Suprapubic skin (tissue), 4 donors: ENCODE measurements around the gene LIPC. TPM values are rescaled to one million over a fixed set of nuclear protein-coding genes. Genes with fewer than 3 reads are reported as not detected.

Experiments
- DNase-seq, 2 donors: peaks; one replicate each; pipeline ENCODE4 v3.0.0-alpha.2; 2019; ENCODE audit warnings: low spot score in 2 of 2
- H3K27ac ChIP-seq: fragments of 200-600 bp; sonication (generic); one replicate; pipeline ENCODE4 v1.5.1; 2019
- H3K27me3 ChIP-seq: fragments of 200-600 bp; sonication (generic); one replicate; pipeline ENCODE4 v1.5.1; 2019
- H3K36me3 ChIP-seq: fragments of 200-600 bp; sonication (generic); one replicate; pipeline ENCODE4 v1.5.1; 2019
- H3K4me1 ChIP-seq: fragments of 200-600 bp; sonication (generic); one replicate; pipeline ENCODE4 v1.5.1; 2019
- H3K4me3 ChIP-seq: fragments of 200-600 bp; sonication (generic); one replicate; pipeline ENCODE4 v1.5.1; 2019; ENCODE audit warnings: mild to moderate bottlenecking
- H3K9me3 ChIP-seq: fragments of 200-600 bp; sonication (generic); one replicate; pipeline ENCODE4 v1.5.1; 2019
- CTCF ChIP-seq, 2 donors: fragments of 200-600 bp in 1 of 2; fragments of 450-650 bp in 1 of 2; sonication (generic) in 1 of 2; IDR thresholded peaks; one replicate each; pipeline ENCODE4 v1.5.1; 2016 to 2019; ENCODE audit warnings: antibody characterized with exemption in 2 of 2, mild to moderate bottlenecking in 1 of 2, moderate library complexity in 1 of 2
- EP300 ChIP-seq: sonication (generic); formaldehyde crosslinking; IDR thresholded peaks from one replicate; pipeline ENCODE4 v1.6.1; 2017; ENCODE audit warnings: antibody characterized with exemption
- POLR2A ChIP-seq, 2 donors: fragments of 450-650 bp; IDR thresholded peaks; one replicate each; pipeline ENCODE4 v1.6.1; 2017; ENCODE audit warnings: antibody characterized with exemption in 2 of 2, mild to moderate bottlenecking in 2 of 2, moderate library complexity in 2 of 2
- POLR2AphosphoS5 ChIP-seq, 3 donors: sonication (generic); formaldehyde crosslinking; IDR thresholded peaks; one replicate each; pipeline ENCODE4 v1.6.1; 2017; ENCODE audit warnings: antibody characterized with exemption in 3 of 3
- WGBS: methylation state at CpG from one replicate; pipeline ENCODE4 v1.1.5; 2018; 5-methylcytosine and 5-hydroxymethylcytosine counted together
- total RNA-seq, 4 donors: library from RNA; depleted of rRNA; stranded (reverse); fragments of >200 nt; gene quantifications; one replicate each; pipeline ENCODE4 v1.1.0, GENCODE V29; 2016

LIPC gene
- total RNA-seq, 4 donors from 2014 or later = 0.26 to 0.96 TPM; not detected in 2

DNA sequence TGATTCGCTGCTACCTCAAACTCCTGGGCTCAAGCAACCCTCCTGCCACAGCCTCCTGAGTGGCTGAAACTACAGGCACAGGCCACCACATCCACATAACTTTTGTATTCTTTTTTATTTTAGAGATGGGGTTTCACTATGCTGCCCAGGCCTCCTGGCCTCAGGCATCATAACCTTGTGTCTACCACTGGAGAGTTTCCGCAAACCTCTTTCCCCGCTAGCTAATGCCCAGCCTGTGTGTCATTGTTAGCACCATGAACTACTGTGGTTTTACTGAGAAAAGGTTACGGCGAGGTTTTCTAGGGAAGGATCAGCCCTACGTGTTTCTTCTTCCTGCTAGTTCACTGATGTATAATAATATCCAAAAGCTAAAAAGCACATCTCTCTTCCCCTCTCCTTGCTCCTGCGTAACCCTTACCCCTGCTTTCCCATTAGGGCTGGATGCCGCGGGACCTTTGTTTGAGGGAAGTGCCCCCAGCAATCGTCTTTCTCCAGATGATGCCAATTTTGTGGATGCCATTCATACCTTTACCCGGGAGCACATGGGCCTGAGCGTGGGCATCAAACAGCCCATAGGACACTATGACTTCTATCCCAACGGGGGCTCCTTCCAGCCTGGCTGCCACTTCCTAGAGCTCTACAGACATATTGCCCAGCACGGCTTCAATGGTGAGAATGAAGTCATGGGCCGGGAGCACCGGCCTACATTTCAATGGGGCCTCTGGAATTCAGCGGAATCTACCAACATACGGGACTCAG lies 113.7 kb downstream of the LIPC start:
- Histone ChIP-seq H3K36me3 (no peaks in the 10 kb centered on the region), H3K4me3 (no peak overlapping the region), H3K27ac (no peak overlapping the region), H3K27me3 (no peaks in the 10 kb centered on the region), H3K9me3 (no peaks in the 10 kb centered on the region), H3K4me1 (no peaks in the 10 kb centered on the region)
- 91% methylated on average over 14 of the region's 18 CpGs for WGBS
- DNase-seq = no peak
- TF ChIP-seq CTCF (IDR thresholded peaks at IDR 0.05) (no peak), POLR2A (IDR thresholded peaks at IDR 0.05) (no peak), EP300 (no peak), POLR2AphosphoS5 (IDR thresholded peaks at IDR 0.05) (no peak)

DNA sequence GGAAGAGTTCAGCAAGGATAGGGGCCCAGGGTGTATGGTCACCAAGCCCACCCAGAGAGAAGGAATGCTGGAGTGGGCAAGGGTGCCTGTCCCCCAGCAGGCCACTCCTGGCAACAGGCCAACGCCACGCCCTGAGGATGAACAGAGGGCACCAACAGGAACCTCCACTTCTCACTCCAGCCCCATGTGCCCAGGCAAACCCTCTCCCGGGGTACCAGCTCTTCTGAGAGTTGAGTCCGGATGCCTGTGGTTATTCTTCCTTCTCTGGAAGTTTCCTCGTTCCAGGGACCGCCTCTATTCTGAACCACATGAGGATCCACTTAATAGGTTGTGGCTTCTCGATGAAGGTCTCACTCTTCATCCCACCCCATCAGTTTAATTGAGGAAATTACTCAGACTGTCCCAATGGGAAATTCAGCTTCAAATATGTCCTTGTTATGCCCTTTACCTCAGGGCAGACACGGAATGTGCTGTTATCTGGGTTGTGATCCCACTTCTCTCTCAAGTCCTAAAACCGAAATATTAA lies 114.3 kb downstream of the LIPC start:
- 68% methylated on average over 8 of the region's 9 CpGs for WGBS
- no peaks in the 10 kb centered on the region for H3K27me3 ChIP-seq
- no peaks in the 10 kb centered on the region for H3K36me3 ChIP-seq
- TF ChIP-seq POLR2AphosphoS5 (IDR thresholded peaks at IDR 0.05) (no peak), EP300 (no peak), POLR2A (IDR thresholded peaks at IDR 0.05) (no peak), CTCF (IDR thresholded peaks at IDR 0.05) (no peak)
- H3K4me1 ChIP-seq = peaks cover 3% of the 10 kb centered on the region
- no peak overlapping the region for H3K4me3 ChIP-seq
- no peak for DNase-seq
- no peaks in the 10 kb centered on the region for H3K9me3 ChIP-seq
- no peak overlapping the region for H3K27ac ChIP-seq

- Histone ChIP-seq H3K27me3 (no peaks in the 10 kb centered on the region), H3K27ac (no peak overlapping the region), H3K36me3 (no peaks in the 10 kb centered on the region), H3K4me3 (no peak overlapping the region), H3K9me3 (no peaks in the 10 kb centered on the region), H3K4me1 (peaks cover 11% of the 10 kb centered on the region)
- DNase-seq = no peak
- 81% methylated on average over 13 of the region's 13 CpGs for WGBS
- TF ChIP-seq POLR2AphosphoS5 (IDR thresholded peaks at IDR 0.05) (no peak), EP300 (no peak), POLR2A (IDR thresholded peaks at IDR 0.05) (no peak), CTCF (IDR thresholded peaks at IDR 0.05) (no peak)
Observed at GRCh38 chr15:58546635-58547627, 115.1 kb downstream of the LIPC start.

DNA sequence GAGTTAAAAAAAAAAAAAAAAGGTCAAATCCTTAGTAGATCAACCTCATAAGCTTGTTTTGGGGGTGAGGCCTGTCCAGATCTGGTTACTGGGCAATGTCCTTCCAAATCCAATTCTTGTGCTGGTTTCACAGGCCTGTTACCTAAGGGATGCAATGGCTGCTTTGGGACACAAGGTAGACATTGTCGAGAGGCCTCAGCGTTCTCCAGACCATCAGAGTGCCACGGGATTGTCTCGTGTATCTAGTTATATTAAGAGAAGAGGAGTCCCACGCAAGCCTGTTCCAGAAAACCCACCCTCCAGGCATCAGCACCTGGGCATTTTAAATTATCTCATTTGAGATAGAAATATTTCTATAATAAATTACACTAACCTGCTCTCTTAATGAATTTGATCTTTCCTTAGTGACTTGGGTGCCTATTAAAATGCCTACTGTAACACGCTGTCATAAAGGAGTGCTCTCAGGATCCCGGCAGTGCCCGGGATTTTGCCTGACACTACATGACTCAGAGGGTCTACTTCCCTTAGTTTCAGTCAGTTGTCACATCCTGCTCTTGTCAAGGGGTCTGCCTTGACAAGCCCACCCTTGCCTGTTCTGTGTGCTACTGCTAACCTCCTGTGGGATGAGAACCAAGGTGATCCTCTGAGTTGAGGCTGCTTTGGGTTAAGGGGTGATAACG lies 116.0 kb downstream of the LIPC start:
- Histone ChIP-seq H3K27ac (no peak overlapping the region), H3K27me3 (no peaks in the 10 kb centered on the region), H3K36me3 (no peaks in the 10 kb centered on the region), H3K9me3 (no peaks in the 10 kb centered on the region), H3K4me1 (peaks cover 19% of the 10 kb centered on the region), H3K4me3 (no peak overlapping the region)
- TF ChIP-seq CTCF (IDR thresholded peaks at IDR 0.05) (no peak), POLR2A (IDR thresholded peaks at IDR 0.05) (no peak), EP300 (no peak), POLR2AphosphoS5 (IDR thresholded peaks at IDR 0.05) (no peak)
- no peak for DNase-seq
- 89% methylated on average over 9 of the region's 9 CpGs for WGBS
